ENCODE results near the gene CELA3B.
"Not testable (repeated sequence)": the region's sequence is repeated elsewhere in the genome, so short reads cannot be mapped to it uniquely, and the experiment has no call there.

Gene CELA3B

DNA sequence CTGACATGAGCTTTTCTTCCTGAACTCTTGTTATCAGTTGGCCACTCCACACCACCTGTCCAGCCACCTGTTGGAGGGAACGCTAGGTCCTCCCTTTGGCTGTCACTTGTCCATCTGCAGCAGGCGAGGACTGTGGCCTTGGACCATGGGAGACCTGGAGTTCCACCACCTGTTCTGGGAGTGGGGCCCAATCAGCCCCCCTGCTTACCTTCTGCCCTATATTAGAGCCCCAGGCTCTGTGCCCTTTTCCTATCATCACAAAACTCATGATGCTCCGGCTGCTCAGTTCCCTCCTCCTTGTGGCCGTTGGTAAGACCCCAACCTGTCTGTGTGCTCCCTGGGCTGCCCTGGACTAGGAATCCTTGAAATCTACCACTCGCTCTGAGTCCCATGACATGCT is 24.6 kb downstream of the CELA3B start, which contains the start of gene CELA3A:
TSS of gene CELA3A (plus strand) at position 249 of the 400 bp plus-strand sequence. CDS start at position 267, 18 bp downstream.
- H3K4me3 ChIP-seq (ENCODE audit: low read depth, low read length), result no peak within 1 kb of the TSS
- no peak for DNase-seq (ENCODE audit: low read depth)
- TF ChIP-seq, protein P1, sequence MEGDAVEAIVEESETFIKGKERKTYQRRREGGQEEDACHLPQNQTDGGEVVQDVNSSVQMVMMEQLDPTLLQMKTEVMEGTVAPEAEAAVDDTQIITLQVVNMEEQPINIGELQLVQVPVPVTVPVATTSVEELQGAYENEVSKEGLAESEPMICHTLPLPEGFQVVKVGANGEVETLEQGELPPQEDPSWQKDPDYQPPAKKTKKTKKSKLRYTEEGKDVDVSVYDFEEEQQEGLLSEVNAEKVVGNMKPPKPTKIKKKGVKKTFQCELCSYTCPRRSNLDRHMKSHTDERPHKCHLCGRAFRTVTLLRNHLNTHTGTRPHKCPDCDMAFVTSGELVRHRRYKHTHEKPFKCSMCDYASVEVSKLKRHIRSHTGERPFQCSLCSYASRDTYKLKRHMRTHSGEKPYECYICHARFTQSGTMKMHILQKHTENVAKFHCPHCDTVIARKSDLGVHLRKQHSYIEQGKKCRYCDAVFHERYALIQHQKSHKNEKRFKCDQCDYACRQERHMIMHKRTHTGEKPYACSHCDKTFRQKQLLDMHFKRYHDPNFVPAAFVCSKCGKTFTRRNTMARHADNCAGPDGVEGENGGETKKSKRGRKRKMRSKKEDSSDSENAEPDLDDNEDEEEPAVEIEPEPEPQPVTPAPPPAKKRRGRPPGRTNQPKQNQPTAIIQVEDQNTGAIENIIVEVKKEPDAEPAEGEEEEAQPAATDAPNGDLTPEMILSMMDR (conservative IDR thresholded peaks at IDR 0.05; ENCODE audit: low read depth, low read length), result no peak

DNA sequence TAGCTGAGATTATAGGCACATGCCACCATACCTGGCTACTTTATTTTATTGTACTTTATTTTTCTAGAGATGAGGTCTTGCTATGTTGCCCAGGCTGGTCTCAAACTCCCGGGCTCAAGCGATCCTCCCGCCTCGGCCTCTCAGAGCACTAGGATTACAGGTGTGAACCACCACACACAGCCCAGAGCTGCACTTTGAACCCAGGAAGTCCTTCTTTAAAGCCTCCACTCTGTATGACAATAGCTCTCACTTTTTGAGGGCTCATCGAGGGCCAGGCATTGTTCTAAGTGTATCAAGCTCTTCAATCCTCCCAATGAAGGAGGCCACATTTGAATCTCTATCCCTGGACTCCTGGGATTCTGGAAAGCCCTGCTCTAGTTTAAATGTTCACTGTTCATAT is 25.6 kb downstream of the CELA3B start:
- not testable (repeated sequence) for DNase-seq (ENCODE audit: low read depth); H3K4me3 ChIP-seq (ENCODE audit: low read depth, low read length)

DNA sequence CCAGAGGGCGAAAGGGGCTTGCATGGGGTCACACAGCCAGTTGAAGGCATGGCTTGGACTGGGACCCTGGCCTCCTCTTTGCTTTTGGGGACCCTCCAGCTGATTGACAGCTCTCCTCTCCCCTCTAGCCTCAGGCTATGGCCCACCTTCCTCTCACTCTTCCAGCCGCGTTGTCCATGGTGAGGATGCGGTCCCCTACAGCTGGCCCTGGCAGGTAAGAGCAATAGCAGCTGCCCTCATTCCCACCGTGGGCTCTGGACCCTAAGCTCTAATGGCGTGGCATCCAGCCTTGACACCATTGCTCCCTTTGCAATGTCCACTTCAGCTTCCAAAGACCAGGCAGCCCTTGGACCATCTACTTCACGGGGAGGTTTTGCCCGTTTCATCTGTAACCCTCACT is 26.1 kb downstream of the CELA3B start:
- H3K4me3 ChIP-seq (ENCODE audit: low read depth, low read length); DNase-seq (ENCODE audit: low read depth): not testable (repeated sequence)

DNA sequence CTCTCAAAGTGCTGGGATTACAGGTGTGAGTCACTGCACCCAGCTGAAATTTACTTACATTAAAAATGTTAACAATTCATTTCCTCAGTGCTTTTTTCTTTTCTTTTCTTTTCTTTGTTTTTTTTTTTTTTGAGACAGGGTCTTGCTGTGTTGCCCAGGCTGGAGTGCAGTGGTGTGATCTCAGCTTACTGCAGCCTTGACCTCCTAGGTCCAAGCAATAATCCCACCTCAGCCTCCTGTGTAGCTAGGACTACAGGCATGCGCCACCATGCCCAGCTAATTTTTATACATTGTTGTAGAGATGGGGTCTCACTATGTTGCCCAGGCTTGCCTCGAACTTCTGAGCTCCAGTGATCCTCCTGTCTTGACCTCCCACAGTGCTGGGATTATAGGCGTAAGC is 27.1 kb downstream of the CELA3B start:
- DNase-seq (ENCODE audit: low read depth); H3K4me3 ChIP-seq (ENCODE audit: low read depth, low read length): not testable (repeated sequence)

DNA sequence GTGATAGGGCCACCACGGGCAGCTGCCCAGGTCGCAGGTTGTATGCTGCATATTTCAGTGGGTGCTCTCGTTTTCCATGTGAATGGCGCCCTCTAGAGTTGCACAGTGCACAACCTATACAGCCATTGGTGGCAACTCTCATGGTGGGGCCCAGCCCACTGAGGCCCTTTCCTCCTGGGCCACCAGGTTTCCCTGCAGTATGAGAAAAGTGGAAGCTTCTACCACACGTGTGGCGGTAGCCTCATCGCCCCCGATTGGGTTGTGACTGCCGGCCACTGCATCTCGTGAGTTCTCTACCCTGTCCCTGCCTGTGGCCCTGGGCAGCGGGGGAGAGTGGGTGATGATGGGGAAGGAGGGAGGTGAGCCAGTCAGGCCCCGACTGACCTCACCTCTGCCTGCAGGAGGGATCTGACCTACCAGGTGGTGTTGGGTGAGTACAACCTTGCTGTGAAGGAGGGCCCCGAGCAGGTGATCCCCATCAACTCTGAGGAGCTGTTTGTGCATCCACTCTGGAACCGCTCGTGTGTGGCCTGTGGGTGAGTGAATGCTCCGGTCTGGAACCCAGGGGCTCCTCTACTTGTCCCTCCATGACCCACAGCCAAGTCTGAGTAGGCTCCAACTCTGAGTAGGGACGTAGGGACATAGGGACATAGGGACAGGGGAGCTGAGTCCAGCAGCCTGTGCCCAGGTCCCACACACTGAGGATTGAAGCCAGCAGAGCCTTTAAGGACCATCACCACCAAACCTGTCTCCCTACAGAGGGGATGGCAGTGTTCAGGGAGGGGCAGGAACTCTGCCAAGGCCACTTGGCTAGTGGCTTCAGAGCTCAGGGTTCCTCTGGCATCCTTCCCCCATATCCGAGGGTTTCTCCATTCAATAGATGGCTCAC is 28.7 kb downstream of the CELA3B start:
- TF ChIP-seq, protein P1 (conservative IDR thresholded peaks at IDR 0.05; ENCODE audit: low read depth, low read length), result peak; percentile 40
- DNase-seq (ENCODE audit: low read depth), result peak; percentile 35
- not testable (repeated sequence) for H3K4me3 ChIP-seq (ENCODE audit: low read depth, low read length)

DNA sequence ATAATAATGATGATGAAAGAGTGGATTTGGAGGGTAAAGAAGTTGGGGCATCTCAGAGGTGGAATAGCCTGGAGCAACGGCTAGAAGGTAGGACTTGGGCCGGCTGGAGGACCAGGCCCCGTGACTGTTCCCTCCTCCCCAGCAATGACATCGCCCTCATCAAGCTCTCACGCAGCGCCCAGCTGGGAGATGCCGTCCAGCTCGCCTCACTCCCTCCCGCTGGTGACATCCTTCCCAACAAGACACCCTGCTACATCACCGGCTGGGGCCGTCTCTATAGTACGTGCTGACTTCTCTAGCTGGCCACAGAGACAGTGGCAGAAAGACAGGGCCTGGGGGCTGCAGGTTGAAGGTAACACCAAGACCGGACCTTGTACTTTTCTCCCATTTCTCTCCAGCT is 29.9 kb downstream of the CELA3B start:
- not testable (repeated sequence) for H3K4me3 ChIP-seq (ENCODE audit: low read depth, low read length); DNase-seq (ENCODE audit: low read depth)

DNA sequence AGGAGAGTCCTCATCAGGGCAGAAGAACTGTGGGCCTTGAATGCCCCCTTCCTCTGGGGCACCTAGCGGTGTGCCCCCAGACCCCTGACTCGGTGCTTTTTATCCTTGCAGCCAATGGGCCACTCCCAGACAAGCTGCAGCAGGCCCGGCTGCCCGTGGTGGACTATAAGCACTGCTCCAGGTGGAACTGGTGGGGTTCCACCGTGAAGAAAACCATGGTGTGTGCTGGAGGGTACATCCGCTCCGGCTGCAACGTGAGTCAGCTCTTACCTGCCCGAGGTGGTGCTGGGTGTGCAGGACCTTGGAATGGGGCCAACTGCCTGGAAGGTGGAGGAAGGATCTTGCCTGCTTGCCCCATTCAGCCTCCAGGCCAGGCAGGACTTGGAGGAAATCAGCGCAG is 30.4 kb downstream of the CELA3B start:
- not testable (repeated sequence) for H3K4me3 ChIP-seq (ENCODE audit: low read depth, low read length); DNase-seq (ENCODE audit: low read depth)

DNA sequence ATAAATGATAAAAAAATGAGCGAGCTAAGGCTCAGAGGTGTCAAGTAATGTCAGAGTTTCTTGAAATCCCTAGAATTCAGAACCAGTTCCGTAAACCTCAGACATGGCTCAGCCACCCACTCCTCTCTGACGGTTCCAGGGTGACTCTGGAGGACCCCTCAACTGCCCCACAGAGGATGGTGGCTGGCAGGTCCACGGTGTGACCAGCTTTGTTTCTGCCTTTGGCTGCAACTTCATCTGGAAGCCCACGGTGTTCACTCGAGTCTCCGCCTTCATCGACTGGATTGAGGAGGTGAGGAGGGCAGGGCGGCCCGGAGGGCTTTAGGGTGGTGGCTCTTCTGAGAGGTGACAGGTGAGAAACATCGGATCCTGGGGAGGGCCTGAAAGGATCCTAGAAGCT is 32.7 kb downstream of the CELA3B start:
- DNase-seq (ENCODE audit: low read depth); H3K4me3 ChIP-seq (ENCODE audit: low read depth, low read length): not testable (repeated sequence)

DNA sequence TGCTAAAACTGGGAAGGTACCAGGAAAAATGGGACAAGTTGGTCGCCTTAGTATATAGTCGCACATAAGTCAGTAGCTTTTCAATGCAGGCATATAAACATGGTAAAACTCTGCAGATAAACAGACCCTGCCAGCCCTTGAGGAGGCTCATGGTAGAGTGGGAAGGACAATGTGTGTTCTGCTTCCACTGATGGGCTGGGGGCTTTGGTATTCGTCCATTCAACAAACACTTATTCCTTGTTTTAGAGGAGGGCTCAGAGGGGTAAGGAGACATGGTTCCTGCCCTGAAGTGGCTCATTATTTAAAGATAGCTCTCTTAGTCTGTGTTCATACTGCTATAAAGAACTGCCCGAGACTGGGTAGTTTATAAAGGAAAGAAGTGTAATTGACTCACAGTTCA is 35.9 kb downstream of the CELA3B start:
- not testable (repeated sequence) for DNase-seq (ENCODE audit: low read depth); H3K4me3 ChIP-seq (ENCODE audit: low read depth, low read length)

DNA sequence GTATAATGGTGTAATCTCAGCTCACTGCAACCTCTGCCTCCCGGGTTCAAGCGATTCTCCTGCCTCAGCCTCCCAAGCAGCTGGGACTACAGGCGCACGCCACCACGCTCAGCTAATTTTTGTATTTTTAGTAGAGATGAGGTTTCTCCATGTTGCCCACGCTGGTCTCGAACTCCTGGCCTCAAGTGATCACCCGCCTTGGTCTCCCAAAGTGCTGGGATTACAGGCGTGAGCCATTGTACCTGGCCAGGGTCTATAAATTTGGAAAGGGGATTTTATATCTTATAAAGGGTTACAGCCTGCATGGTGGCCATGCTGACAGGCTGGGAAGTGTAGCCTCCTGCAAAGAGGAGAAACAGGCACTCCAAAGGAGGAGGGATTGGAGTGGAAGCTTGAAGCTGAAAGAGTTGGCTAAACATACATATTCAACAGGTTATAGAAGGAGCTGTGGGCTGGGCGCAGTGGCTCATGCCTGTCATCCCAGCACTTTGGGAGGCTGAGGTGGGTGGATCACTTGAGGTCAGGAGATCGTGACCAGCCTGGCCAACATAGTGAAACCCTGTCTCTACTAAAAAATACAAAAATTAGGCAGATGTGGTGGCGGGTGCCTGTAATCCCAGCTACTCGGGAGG is 37.9 kb downstream of the CELA3B start:
- not testable (repeated sequence) for DNase-seq (ENCODE audit: low read depth)

DNA sequence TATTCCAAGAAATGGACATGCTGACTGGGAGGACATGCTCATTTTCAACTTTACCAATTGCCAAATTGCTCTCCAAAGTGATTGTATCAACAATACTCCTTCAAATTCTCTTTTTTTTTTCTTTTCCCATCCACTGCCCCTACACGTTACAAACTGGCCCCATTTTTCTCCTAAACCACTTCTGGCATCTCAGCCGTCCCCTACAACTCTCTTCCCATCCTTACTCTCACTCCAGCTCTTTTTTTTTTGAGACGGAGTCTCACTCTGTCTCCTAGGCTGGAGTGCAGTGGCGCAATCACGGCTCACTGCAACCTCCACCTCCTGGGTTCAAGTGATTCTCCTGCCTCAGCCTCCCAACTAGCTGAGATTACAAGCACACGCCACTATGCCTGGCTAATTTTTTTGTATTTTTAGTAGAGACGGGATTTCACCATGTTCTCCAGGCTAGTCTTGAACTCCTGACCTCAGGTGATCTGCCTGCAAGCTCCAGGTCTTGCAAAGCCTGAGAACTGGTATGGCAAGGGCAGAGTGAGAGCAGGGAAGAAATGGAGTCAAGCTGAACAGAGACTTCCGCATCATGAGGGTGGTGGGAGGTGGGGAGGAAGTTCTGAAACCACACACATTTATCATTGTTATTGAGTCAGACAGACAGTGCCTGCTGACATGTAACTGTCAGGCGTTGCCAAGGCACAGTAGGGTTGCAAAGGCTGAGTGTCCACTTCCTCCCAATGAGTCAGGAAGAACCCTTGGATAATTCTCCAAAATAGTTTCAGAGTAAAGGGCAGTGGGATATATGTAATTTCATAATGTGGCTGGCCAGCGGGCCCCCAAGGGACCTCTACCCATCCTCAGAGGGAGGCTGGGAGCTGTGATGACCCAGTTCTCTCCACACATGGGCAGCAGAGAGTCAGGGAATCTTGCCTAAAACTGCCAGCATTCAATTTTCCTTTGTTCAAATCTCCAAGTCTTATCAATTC is 42.0 kb downstream of the CELA3B start:
- DNase-seq (ENCODE audit: low read depth), result peak; percentile 92
- no peak overlapping the region for H3K4me3 ChIP-seq (ENCODE audit: low read depth, low read length)
- TF ChIP-seq, protein P1 (conservative IDR thresholded peaks at IDR 0.05; ENCODE audit: low read depth, low read length), result peak; percentile 71

More for the DNA sequence above, 37.9 kb downstream of the CELA3B start:
- not testable (repeated sequence) for H3K4me3 ChIP-seq (ENCODE audit: low read depth, low read length)
